Measurements from ENCODE around the gene S100A2. TPM values are rescaled to one million over a fixed set of nuclear protein-coding genes. Genes with fewer than 3 reads are reported as not detected.
A peak's percentile ranks its signal among the peaks of the same experiment; 100 is the strongest.
"Not testable (repeated sequence)": the region's sequence is repeated elsewhere in the genome, so short reads cannot be mapped to it uniquely, and the experiment has no call there.

Gene S100A2
- total RNA-seq, 1 experiment from 2014 or later, result 147 TPM

DNA sequence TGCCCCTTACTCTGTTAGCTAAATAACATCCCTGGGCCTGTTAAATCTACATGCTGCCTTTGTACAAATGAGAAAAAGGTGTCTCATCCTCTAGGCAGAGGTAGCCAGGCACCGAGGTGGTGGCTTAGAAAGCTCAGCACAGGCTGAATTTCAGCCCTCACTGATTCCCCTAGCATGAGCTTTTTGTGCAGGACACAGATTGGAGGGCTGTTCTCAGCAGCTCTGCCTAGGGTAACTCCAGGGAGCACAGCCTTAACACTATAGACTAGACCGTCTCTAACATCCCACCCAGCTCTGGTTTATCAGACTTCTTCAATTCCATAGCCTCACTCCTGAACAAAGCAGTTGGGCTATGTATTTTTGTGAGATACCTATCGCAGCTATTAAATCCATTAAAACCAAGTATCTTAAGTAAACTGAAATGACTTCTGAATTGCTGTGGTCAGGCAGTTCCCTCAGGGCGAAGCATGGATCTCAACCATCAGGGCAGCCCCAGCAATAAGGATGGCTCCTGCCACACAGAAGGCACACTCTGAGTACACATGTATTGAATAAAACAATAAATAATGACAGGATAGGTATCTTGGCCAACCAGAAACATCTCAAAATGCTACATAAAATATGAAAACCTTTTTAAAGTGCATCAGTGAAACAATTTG, 44.7 kb downstream of the S100A2 start:
- H3K27me3 ChIP-seq (ENCODE audit: insufficient read depth, low read depth), result no peaks in the 10 kb centered on the region
- H3K79me2 ChIP-seq (ENCODE audit: low read depth), result no peaks in the 10 kb centered on the region
- no peak overlapping the region for H2AFZ ChIP-seq
- H3K4me2 ChIP-seq, result peak overlapping the region; percentile 34
- intact Hi-C loops (cut with micrococcal nuclease; ENCODE audit: unreplicated experiment), result no loop called here
- CTCF ChIA-PET, result interaction anchor here (0.6 kb wide), 1 partner anchor 13 kb away, joined by 3 read pairs; no protein-coding TSS in a partner anchor
- H3K27ac ChIP-seq, result peak overlapping the region; percentile 16; the same call in 1 of the 2 replicates
- peaks cover 25% of the 10 kb centered on the region for H3K4me1 ChIP-seq (replicated peaks; ENCODE audit: insufficient read depth)
- H4K20me1 ChIP-seq (ENCODE audit: insufficient read depth), result no peaks in the 10 kb centered on the region
- peaks cover 43% of the 10 kb centered on the region for H3F3A ChIP-seq (ENCODE audit: insufficient read depth, low read depth)
- H3K9me2 ChIP-seq (ENCODE audit: insufficient read depth), result no peaks in the 10 kb centered on the region
- no peaks in the 10 kb centered on the region for H3K36me3 ChIP-seq (ENCODE audit: low read depth)
- no peak overlapping the region for H3K4me3 ChIP-seq
- peak in 1 of 2 experiments; percentile 59 for DNase-seq
- BruUV-seq (replicated peaks), result no TSS peak
- H3K9me3 ChIP-seq (ENCODE audit: insufficient read depth, low read depth), result no peaks in the 10 kb centered on the region
- POLR2A ChIA-PET (ENCODE audit: unreplicated experiment), result interaction anchor here (0.8 kb wide), 1 partner anchor 14 kb away, joined by 3 read pairs; no protein-coding TSS in a partner anchor
- TF ChIP-seq, protein P1, sequence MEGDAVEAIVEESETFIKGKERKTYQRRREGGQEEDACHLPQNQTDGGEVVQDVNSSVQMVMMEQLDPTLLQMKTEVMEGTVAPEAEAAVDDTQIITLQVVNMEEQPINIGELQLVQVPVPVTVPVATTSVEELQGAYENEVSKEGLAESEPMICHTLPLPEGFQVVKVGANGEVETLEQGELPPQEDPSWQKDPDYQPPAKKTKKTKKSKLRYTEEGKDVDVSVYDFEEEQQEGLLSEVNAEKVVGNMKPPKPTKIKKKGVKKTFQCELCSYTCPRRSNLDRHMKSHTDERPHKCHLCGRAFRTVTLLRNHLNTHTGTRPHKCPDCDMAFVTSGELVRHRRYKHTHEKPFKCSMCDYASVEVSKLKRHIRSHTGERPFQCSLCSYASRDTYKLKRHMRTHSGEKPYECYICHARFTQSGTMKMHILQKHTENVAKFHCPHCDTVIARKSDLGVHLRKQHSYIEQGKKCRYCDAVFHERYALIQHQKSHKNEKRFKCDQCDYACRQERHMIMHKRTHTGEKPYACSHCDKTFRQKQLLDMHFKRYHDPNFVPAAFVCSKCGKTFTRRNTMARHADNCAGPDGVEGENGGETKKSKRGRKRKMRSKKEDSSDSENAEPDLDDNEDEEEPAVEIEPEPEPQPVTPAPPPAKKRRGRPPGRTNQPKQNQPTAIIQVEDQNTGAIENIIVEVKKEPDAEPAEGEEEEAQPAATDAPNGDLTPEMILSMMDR (conservative IDR thresholded peaks at IDR 0.05), result no peak
- TF ChIP-seq EZH2 (IDR thresholded peaks at IDR 0.05; ENCODE audit: low read depth), result no peak

DNA sequence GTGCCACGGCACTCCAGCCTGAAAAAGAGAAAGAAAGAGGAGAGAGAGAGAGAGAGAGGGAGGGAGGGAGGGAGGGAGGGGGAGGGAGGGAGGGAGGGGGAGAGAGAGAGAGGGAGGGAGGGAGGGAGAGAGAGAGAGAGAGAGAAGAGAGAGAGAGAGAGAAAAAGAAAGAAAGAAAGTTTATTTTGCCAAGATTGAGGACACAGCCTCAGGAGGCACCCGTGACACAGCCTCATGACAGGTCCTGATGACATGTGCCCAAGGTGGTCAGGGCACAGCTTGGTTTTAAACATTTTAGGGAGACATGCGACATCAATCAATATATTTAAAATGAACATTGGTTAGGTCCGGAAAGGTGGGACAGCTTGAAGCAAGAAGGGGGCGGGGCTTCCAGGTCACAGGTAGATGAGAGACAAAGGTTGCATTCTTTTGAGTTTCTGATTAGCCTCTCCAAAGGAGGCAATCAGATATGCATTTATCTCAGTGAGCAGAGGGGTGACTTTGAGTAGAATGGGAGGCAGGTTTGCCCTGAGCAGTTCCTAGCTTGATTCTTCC, 45.4 kb downstream of the S100A2 start:
- H3K36me3 ChIP-seq (ENCODE audit: low read depth); H3K79me2 ChIP-seq (ENCODE audit: low read depth); H3K4me3 ChIP-seq; intact Hi-C loops (cut with micrococcal nuclease; ENCODE audit: unreplicated experiment); CTCF ChIA-PET; H2AFZ ChIP-seq; H3K27ac ChIP-seq; H3K27me3 ChIP-seq (ENCODE audit: insufficient read depth, low read depth); H3K9me3 ChIP-seq (ENCODE audit: insufficient read depth, low read depth); H3K9me2 ChIP-seq (ENCODE audit: insufficient read depth); H4K20me1 ChIP-seq (ENCODE audit: insufficient read depth); DNase-seq; BruUV-seq (replicated peaks): not testable (repeated sequence)
- POLR2A ChIA-PET (ENCODE audit: unreplicated experiment), result interaction anchor here (0.6 kb wide), 2 partner anchors 15 to 46 kb away, joined by 4 to 17 read pairs; no protein-coding TSS in a partner anchor
- H3K4me2 ChIP-seq, result peak overlapping the region; percentile 34; the same call in 1 of the 2 replicates
- peaks cover 31% of the 10 kb centered on the region for H3K4me1 ChIP-seq (replicated peaks; ENCODE audit: insufficient read depth)
- H3F3A ChIP-seq (ENCODE audit: insufficient read depth, low read depth), result peaks cover 41% of the 10 kb centered on the region

GRCh38 chr1:153519242-153519641, 46.4 kb downstream of the S100A2 start:
- H3K79me2 ChIP-seq (ENCODE audit: low read depth), result no peaks in the 10 kb centered on the region
- no peaks in the 10 kb centered on the region for H3K9me2 ChIP-seq (ENCODE audit: insufficient read depth)
- CTCF ChIA-PET, result interaction anchor here (0.6 kb wide), 1 partner anchor 141 kb away, joined by 6 read pairs; no protein-coding TSS in a partner anchor
- H2AFZ ChIP-seq, result no peak overlapping the region
- H3K9me3 ChIP-seq (ENCODE audit: insufficient read depth, low read depth), result no peaks in the 10 kb centered on the region
- no peaks in the 10 kb centered on the region for H3K27me3 ChIP-seq (ENCODE audit: insufficient read depth, low read depth)
- H3F3A ChIP-seq (ENCODE audit: insufficient read depth, low read depth), result peaks cover 51% of the 10 kb centered on the region
- POLR2A ChIA-PET (ENCODE audit: unreplicated experiment), result no interaction called here
- BruUV-seq (replicated peaks), result no TSS peak
- intact Hi-C loops (cut with micrococcal nuclease; ENCODE audit: unreplicated experiment), result loop anchor here (10.0 kb wide), 1 partner anchor 266 kb away; no protein-coding TSS in a partner anchor
- no peak for DNase-seq
- H3K27ac ChIP-seq, result no peak overlapping the region
- H3K4me2 ChIP-seq, result no peak overlapping the region
- H3K4me3 ChIP-seq, result no peak overlapping the region
- no peak for TF ChIP-seq EZH2 (IDR thresholded peaks at IDR 0.05; ENCODE audit: low read depth)
- TF ChIP-seq, protein P1 (conservative IDR thresholded peaks at IDR 0.05), result no peak
- peaks cover 41% of the 10 kb centered on the region for H3K4me1 ChIP-seq (replicated peaks; ENCODE audit: insufficient read depth)
- no peaks in the 10 kb centered on the region for H3K36me3 ChIP-seq (ENCODE audit: low read depth)
- no peaks in the 10 kb centered on the region for H4K20me1 ChIP-seq (ENCODE audit: insufficient read depth)

All from PC-9 (cell line).